Measurements from ENCODE around the gene PTPRQ.
"Not testable (repeated sequence)": the region's sequence is repeated elsewhere in the genome, so short reads cannot be mapped to it uniquely, and the experiment has no call there.

Gene PTPRQ

DNA sequence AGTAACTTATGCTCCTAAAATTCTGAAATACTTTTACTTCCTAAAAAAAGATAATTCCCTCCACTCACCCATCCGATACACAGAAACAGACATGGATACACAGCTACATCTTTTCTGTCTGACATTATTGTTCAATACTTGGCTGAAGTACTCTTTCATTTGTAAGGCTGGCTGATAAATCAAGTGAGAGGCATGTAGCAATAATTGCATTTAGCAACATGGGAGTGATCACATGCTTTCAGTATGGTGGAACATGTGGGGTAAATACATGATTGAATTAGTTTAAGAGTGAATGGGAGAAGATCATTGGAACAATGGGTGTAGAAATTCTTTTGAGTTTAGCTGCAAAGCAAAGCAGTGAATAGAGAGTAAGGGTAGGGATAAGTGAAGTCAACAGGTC is 25.6 kb downstream of the PTPRQ start:
- no peak for DNase-seq (ENCODE audit: low spot score)
- FAIRE-seq: no peak

DNA sequence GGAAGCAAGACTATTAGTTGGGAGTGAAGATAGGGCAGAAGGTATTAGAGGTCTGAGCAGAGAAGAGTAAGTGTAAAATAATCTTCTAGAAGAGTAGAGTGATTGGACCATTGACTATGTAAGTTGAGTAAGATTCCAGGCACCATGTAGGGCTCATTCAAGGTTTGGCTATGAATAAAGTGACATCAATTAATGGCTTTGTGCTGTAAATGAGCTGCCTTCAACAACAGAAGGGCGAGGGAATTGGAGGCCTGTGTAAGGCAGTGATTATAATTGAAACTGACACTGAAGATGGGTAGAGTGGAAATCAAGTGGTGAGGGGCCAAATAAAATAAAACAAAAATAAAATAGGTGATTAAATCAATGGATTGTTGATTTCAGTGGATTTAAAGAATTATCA is 26.4 kb downstream of the PTPRQ start:
- no peak for DNase-seq (ENCODE audit: low spot score)
- FAIRE-seq: no peak

DNA sequence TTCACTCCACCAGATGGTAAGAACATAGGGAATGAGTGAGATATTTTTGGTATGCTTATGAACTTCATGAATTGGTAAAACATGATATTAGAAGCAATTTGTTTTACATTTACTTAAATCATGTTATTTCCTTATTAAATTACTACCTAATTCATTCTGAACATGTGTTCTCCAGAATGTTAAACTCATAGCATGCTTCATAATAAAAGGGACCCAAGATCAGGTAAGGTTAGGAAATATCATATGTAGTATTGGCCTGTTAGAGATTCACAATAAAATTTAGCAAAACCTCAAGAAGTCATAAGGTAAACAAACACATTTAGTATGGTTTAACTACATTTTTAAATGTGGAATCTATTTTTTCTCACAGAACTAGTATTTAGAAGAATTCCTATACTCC is 28.2 kb downstream of the PTPRQ start:
- DNase-seq (ENCODE audit: low spot score): no peak
- no peak for FAIRE-seq

DNA sequence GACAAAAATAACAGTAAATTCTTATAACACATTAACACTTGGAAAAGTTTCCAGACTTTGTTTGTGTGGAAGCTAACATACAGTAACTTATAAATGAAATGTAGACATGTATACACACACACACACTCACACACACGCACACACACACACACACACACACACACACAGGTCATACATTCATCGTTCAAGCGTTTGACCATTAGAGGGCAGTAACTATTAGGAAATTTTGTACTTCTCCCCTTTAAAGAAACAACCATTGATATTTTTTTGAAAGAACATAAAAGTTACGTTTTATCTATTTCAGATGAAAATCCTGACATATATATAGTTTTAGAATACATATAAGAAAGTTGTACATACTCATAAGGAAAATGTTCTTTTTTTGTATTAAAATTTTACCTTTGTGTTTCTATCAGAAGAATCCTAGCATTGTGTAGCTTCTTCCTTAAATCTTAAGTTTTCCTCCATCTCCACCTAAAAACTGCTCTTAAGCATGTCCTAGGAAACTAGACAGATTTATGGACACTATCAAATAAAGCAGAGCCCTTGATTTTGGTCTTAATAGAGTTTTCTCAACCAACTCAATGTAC is 29.0 kb downstream of the PTPRQ start:
- FAIRE-seq (no peak), DNase-seq (ENCODE audit: low spot score) (peak; percentile 4)

DNA sequence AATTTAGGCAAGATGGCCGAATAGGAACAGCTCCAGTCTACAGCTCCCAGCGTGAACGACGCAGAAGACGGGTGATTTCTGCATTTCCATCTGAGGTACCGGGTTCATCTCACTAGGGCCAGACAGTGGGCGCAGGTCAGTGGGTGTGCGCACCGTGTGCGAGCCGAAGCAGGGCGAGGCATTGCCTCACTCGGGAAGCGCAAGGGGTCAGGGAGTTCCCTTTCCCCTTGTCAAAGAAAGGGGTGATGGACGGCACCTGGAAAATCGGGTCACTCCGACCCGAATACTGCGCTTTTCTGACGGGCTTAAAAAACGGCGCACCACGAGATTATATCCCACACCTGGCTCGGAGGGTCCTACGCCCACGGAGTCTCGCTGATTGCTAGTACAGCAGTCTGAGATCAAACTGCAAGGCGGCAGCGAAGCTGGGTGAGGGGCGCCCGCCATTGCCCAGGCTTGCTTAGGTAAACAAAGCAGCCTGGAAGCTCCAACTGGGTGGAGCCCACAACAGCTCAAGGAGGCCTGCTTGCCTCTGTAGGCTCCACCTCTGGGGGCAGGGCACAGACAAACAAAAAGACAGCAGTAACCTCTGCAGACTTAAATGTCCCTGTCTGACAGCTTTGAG is 33.6 kb downstream of the PTPRQ start:
- not testable (repeated sequence) for DNase-seq (ENCODE audit: low spot score); FAIRE-seq

DNA sequence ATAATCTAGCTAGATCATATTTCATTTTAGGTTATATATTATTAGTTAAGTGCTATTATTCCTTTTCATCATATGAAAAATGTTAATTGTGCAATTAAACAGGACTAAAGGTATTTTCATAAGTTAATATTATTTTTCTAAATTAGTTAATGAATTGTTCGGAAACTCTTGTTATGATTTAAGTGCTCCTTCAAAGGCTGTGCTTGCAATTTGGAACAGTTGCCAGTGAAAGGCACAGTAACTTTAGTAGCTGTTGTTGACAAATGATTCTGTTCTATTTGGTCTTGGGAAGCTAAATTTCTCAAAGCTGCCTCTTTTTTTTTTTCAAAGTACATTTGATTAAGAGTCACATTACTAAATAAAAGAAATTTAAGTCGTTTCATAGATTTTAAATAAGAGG is 40.7 kb downstream of the PTPRQ start:
- FAIRE-seq: no peak
- DNase-seq (ENCODE audit: low spot score): no peak

- no peak for DNase-seq (ENCODE audit: low spot score)
Measured at GRCh38 chr12:80485222-80485987, 41.4 kb downstream of the PTPRQ start.

GRCh38 chr12:80490329-80490728 is 46.3 kb downstream of the PTPRQ start:
- FAIRE-seq: no peak
- peak; percentile 4 for DNase-seq (ENCODE audit: low spot score)

More at GRCh38 chr12:80485222-80485987, 41.4 kb downstream of the PTPRQ start:
- FAIRE-seq: no peak

- no peak for FAIRE-seq
- DNase-seq (ENCODE audit: low spot score): no peak
Measured at GRCh38 chr12:80491166-80491565, 47.1 kb downstream of the PTPRQ start.

- no peak for FAIRE-seq
Measured at GRCh38 chr12:80493466-80493865, 49.4 kb downstream of the PTPRQ start.

GRCh38 chr12:80494836-80495235 is 50.8 kb downstream of the PTPRQ start:
- DNase-seq (ENCODE audit: low spot score) (no peak), FAIRE-seq (no peak)

More at GRCh38 chr12:80493466-80493865, 49.4 kb downstream of the PTPRQ start:
- no peak for DNase-seq (ENCODE audit: low spot score)

DNA sequence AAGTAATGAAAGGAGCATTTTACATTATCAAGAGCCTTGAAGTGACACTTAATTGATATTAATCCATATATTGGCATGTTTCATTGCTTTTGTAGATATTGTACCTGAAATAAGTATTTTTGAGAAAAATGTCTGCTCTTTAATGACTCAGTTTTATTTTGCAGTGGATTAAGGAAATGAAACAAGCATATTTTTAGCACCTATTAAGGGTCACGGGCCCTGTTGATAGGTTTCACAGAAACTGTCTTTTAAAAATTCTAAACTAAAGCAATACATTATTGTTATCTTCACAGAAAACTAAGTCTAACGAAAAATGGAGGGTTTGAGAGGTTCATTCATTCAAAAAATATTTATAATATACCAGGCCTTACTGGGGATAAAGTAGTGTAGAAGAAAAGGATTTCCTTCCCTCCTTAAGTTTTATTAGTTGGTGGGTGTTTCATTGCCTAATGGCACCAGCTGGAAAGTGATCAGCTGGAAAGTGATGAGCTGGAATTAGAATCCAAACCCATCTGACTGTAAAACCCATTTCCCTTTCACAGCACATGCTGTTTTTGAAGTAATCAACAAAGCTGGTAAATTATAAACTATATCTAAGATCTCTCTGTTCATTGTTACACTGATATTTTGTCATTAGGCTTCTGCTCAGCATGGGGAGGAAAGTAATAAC is 54.2 kb downstream of the PTPRQ start:
- FAIRE-seq: no peak
- no peak for DNase-seq (ENCODE audit: low spot score)

DNA sequence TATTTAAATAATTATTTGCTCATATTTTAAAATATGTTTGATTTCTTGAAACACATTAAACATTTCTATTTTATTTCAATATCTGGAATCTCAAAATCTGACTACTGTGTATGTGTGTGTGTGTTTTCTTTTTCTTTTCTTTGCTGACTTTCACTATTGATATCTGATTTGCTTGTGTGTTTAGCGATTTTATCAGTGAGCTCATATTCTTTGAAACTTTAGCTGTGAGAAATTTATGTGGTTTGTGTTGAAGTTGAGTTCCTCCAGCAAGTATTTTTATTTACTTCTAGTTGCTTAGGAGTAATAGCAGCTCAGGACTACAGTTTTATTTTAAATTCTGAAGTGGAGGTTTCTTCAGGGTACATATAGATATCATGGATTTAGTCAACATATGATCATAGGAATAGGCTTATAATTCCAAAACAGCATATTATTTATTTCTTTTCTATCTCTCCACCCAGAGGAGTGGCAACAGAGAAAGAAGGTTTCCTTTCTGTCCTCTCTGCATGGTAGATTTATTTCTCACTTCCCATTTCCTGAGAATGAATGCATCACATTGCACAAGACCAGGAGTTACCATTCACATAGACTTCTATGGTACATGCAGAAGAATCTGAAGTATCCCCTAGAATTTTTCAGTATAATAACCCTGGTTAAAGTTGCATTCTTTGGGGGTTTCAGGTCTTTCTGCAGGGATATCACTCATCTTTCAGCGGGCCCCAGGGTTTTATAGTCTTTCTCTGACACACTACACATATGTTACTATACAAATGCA is 60.5 kb downstream of the PTPRQ start:
- DNase-seq (ENCODE audit: low spot score) (no peak), FAIRE-seq (no peak)

- DNase-seq (ENCODE audit: low spot score): peak; percentile 2
- no peak for FAIRE-seq
Measured at GRCh38 chr12:80509781-80510556, 65.9 kb downstream of the PTPRQ start.

GRCh38 chr12:80512781-80513180 is 68.7 kb downstream of the PTPRQ start:
- DNase-seq (ENCODE audit: low spot score): no peak
- no peak for FAIRE-seq

DNA sequence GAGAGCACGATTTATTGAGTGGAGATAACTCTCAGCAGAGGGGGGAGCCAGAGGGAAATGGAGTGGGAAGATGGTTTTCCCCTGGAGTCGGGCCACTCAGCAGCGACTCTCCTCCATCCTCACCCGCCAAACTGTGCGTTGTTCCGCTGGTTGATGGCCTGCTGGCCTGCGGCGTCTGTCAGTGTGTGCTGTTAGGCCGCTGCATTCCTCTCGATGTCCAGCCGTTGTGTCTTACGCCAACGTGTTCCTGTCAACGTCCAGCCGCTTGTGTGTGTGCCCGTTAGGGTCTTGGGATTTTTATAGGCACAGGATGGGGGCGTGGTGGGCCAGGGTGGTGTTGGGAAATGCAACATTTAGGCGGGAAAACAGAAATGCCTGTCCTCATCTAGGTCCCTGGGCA is 69.2 kb downstream of the PTPRQ start:
- DNase-seq (ENCODE audit: low spot score) (no peak), FAIRE-seq (no peak)

DNA sequence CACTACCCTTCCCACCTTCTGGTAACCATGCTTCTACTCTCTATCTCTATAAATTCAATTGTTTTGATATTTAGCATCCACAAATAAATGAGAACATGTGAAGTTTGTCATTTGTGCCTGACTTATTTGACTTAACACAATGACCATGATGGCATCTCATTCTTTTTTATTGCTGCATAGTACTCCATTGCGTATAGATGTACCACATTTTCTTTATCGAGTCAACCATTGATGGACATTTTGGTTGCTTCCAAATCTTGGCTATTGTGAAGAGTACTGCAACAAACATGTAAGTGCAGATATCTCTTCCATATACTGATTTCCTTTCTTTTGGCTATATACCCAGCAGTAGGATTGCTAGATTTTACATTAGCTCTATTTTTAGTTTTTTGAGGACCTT is 73.6 kb downstream of the PTPRQ start:
- DNase-seq (ENCODE audit: low spot score): no peak
- FAIRE-seq: no peak

DNA sequence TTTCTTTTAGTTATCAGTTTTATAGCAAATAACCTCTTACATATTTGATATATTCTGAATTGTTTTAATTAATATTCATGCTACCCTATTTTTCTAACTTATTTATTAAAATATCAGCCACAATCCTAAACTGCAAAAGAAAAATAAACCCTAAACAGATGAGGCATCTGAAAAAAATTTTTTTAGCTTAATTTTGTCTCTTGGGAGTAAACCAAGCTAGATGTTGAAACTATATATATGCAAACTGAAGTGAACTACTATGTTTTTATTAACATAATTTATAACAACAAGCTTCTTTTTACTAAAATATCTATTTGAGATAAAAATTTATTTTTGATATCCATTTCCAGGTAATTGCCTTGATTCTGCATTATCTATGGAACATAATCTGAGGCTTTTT is 87.6 kb downstream of the PTPRQ start:
- no peak for DNase-seq (ENCODE audit: low spot score)
- no peak for FAIRE-seq

DNA sequence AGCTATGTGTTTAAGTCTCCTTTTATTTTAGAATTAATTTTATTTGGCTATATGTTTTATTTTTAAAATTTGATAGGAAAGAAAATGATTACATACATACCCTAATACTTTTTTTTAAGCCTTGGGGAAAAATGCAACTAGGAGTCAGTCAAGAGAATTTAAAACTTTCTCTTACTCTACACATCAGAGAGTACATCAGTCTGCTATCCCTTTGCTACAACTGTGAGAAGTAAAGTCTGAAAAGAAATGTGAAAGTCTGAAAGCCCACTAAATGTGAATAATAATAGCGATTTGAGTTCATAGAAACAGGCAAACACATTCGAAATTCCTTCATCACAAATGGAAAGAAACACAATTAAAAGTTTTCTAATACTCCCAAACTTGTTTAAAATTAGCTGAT is 95.0 kb downstream of the PTPRQ start:
- FAIRE-seq (no peak), DNase-seq (ENCODE audit: low spot score) (no peak)

DNA sequence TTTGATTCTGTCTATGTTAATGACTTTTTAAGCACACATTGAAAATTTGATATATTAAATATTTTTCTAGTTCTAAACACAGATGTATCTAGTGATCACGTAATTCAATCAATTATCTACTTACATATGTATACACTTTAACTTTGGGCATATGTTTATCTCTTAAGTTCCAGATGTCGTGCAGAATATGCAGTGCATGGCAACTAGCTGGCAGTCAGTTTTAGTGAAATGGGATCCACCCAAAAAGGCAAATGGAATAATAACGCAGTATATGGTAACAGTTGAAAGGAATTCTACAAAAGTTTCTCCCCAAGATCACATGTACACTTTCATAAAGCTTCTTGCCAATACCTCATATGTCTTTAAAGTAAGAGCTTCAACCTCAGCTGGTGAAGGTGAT is 105.3 kb downstream of the PTPRQ start:
- FAIRE-seq: no peak
- no peak for DNase-seq (ENCODE audit: low spot score)

GRCh38 chr12:80551897-80552296 is 107.9 kb downstream of the PTPRQ start:
- no peak for FAIRE-seq
- DNase-seq (ENCODE audit: low spot score): peak; percentile 31

Measured in urothelium cell line (cell line).